HG03039 (cell line): ENCODE results near the gene CEP89.
"Not testable (repeated sequence)": the region's sequence is repeated elsewhere in the genome, so short reads cannot be mapped to it uniquely, and the experiment has no call there.

Experiments
- ATAC-seq: cut with Tn5 transposase; IDR thresholded peaks from one replicate; pipeline ENCODE4 v1.9.1; 2021; ENCODE audit warnings: mild to moderate bottlenecking, moderate library complexity; ENCODE audit not compliant: unreplicated experiment

Gene CEP89

GRCh38 chr19:32969549-32969948 lies 2.2 kb downstream of the CEP89 start:
- ATAC-seq: no peak

GRCh38 chr19:32966750-32967149 lies 5.0 kb downstream of the CEP89 start:
- no peak for ATAC-seq

- ATAC-seq: no peak
Observed at GRCh38 chr19:32945260-32945659, 26.5 kb downstream of the CEP89 start.

GRCh38 chr19:32941273-32941672 lies 30.5 kb downstream of the CEP89 start:
- not testable (repeated sequence) for ATAC-seq

GRCh38 chr19:32936065-32936464 lies 35.7 kb downstream of the CEP89 start:
- no peak for ATAC-seq

GRCh38 chr19:32935629-32936028 lies 36.1 kb downstream of the CEP89 start:
- ATAC-seq: no peak

- no peak for ATAC-seq
Observed at GRCh38 chr19:32933571-32933970, 38.2 kb downstream of the CEP89 start.

GRCh38 chr19:32930567-32930966 lies 41.2 kb downstream of the CEP89 start:
- no peak for ATAC-seq

GRCh38 chr19:32928806-32929205 lies 43.0 kb downstream of the CEP89 start:
- no peak for ATAC-seq

GRCh38 chr19:32924200-32924599 lies 47.6 kb downstream of the CEP89 start:
- no peak for ATAC-seq

- ATAC-seq: no peak
Observed at GRCh38 chr19:32921624-32922023, 50.1 kb downstream of the CEP89 start.

GRCh38 chr19:32919365-32919764 lies 52.4 kb downstream of the CEP89 start:
- no peak for ATAC-seq

- no peak for ATAC-seq
Observed at GRCh38 chr19:32917616-32917996, 54.2 kb downstream of the CEP89 start.

- no peak for ATAC-seq
Observed at GRCh38 chr19:32916969-32917615, 54.7 kb downstream of the CEP89 start.

GRCh38 chr19:32914879-32915660 lies 56.7 kb downstream of the CEP89 start:
- no peak for ATAC-seq

GRCh38 chr19:32911467-32911866 lies 60.3 kb downstream of the CEP89 start:
- ATAC-seq: no peak

GRCh38 chr19:32910874-32911273 lies 60.9 kb downstream of the CEP89 start:
- ATAC-seq: no peak

GRCh38 chr19:32910094-32910493 lies 61.7 kb downstream of the CEP89 start:
- ATAC-seq: no peak

GRCh38 chr19:32909257-32909656 lies 62.5 kb downstream of the CEP89 start:
- no peak for ATAC-seq

GRCh38 chr19:32908641-32909190 lies 63.0 kb downstream of the CEP89 start:
- no peak for ATAC-seq

GRCh38 chr19:32902448-32902847 lies 69.3 kb downstream of the CEP89 start:
- ATAC-seq: no peak

GRCh38 chr19:32901504-32902161 lies 70.1 kb downstream of the CEP89 start:
- ATAC-seq: no peak
